Measurements from ENCODE around the gene USH1C. TPM values are rescaled to one million over a fixed set of nuclear protein-coding genes. Genes with fewer than 3 reads are reported as not detected.

Gene USH1C
- total RNA-seq, 1 experiment from 2014 or later: not detected

GRCh38 chr11:17572791-17573460 lies 28.7 kb upstream of the USH1C start:
- in situ Hi-C loops (cut with HindIII; ENCODE audit: low pct_unique_long_range_greater_than_20kb, low sequenced_read_pairs): no loop called here
- DNase-seq (ENCODE audit: low read depth, low spot score): no peak

- no peak for DNase-seq (ENCODE audit: low read depth, low spot score)
- in situ Hi-C loops (cut with HindIII; ENCODE audit: low pct_unique_long_range_greater_than_20kb, low sequenced_read_pairs): no loop called here
Measured at GRCh38 chr11:17572359-17572690, 28.1 kb upstream of the USH1C start.

DNA sequence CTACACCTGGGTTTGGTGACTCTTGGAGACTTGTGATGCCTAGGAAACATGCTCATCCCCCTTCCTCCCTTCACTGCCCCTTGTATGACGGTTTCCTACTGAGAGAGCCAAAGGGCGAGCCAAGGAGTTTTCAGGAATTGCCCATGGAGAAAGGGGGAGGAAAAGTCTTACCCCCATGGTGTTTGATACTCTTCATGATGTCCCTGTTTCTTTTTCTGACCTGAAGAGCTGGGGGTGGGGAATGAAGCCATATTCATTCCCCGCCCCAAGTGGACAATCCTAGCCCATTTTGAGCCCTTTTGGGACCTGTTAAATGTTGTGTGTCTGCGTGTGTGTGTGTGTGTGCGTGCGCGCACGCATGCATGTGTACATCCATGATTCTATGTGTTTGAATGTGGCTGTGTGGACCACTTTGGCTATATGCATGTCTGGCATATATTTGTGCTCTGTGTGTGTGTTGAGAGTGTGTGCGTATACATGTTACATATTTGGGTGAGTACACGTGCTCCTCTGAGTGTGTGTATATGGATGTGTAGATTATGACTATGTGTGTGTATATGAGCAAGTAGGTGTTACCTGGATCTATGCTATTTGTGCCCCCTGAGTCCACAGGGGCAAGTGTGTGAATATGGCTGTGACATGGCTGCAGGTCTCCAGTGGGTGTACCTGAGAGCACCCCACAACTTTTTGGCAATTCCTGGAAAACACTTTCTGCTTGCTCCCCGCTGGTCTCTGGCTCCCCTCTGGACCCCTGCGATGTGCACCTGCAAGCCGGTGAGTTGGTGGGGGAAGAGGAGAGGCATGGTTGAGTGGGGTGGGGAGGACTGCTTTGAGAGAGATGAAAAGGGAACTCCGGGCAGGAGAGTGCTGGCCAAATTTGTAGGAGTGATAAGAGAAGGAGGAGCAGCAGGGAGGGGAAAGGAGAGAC lies 27.5 kb upstream of the USH1C start:
- in situ Hi-C loops (cut with HindIII; ENCODE audit: low pct_unique_long_range_greater_than_20kb, low sequenced_read_pairs): no loop called here
- DNase-seq (ENCODE audit: low read depth, low spot score): no peak

DNA sequence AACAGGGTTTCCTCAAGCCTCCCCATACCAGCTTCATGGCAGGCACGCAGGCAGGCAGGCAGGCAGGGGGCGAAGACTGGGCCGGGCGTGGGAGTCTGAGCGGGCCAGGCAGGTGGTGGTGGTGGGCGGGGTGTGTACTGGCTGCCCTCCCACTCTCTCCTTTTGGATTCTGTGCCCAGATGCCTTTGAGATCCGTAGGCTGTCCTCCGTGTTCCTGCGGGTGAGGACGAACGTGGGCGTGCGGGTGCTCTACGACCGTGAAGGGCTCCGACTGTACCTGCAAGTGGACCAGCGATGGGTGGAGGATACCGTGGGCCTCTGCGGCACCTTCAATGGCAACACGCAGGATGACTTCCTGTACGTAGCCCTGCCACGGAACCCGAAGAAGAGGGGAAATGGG lies 25.8 kb upstream of the USH1C start:
- in situ Hi-C loops (cut with HindIII; ENCODE audit: low pct_unique_long_range_greater_than_20kb, low sequenced_read_pairs): no loop called here
- no peak for DNase-seq (ENCODE audit: low read depth, low spot score)

GRCh38 chr11:17568944-17569343 lies 24.7 kb upstream of the USH1C start:
- in situ Hi-C loops (cut with HindIII; ENCODE audit: low pct_unique_long_range_greater_than_20kb, low sequenced_read_pairs): no loop called here
- DNase-seq (ENCODE audit: low read depth, low spot score): no peak

GRCh38 chr11:17564687-17565042 lies 20.4 kb upstream of the USH1C start:
- DNase-seq (ENCODE audit: low read depth, low spot score): peak; percentile 55
- in situ Hi-C loops (cut with HindIII; ENCODE audit: low pct_unique_long_range_greater_than_20kb, low sequenced_read_pairs): no loop called here

- in situ Hi-C loops (cut with HindIII; ENCODE audit: low pct_unique_long_range_greater_than_20kb, low sequenced_read_pairs): no loop called here
- DNase-seq (ENCODE audit: low read depth, low spot score): no peak
Measured at GRCh38 chr11:17563961-17564686, 19.9 kb upstream of the USH1C start.

- in situ Hi-C loops (cut with HindIII; ENCODE audit: low pct_unique_long_range_greater_than_20kb, low sequenced_read_pairs): no loop called here
- peak; percentile 43 for DNase-seq (ENCODE audit: low read depth, low spot score)
Measured at GRCh38 chr11:17563231-17563646, 19.0 kb upstream of the USH1C start.

DNA sequence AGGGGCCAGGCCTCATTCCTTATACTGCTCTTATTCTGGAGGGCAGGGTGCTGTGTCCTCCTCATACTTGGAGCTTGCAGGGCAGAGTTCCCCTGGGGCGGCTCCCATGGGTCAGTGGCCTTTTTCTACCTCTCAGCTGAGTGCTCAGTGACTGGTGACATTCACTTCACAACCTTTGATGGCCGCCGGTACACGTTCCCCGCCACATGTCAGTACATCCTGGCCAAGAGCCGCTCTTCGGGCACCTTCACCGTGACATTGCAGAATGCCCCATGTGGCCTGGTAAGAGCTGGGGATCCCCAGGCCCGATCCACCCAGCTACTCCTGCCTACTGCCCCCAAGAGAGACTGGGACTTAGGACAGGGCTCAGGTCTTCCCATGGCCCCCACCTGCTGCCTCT lies 17.3 kb upstream of the USH1C start:
- no peak for DNase-seq (ENCODE audit: low read depth, low spot score)
- in situ Hi-C loops (cut with HindIII; ENCODE audit: low pct_unique_long_range_greater_than_20kb, low sequenced_read_pairs): no loop called here

- no peak for DNase-seq (ENCODE audit: low read depth, low spot score)
- in situ Hi-C loops (cut with HindIII; ENCODE audit: low pct_unique_long_range_greater_than_20kb, low sequenced_read_pairs): no loop called here
Measured at GRCh38 chr11:17561111-17561415, 16.8 kb upstream of the USH1C start.

DNA sequence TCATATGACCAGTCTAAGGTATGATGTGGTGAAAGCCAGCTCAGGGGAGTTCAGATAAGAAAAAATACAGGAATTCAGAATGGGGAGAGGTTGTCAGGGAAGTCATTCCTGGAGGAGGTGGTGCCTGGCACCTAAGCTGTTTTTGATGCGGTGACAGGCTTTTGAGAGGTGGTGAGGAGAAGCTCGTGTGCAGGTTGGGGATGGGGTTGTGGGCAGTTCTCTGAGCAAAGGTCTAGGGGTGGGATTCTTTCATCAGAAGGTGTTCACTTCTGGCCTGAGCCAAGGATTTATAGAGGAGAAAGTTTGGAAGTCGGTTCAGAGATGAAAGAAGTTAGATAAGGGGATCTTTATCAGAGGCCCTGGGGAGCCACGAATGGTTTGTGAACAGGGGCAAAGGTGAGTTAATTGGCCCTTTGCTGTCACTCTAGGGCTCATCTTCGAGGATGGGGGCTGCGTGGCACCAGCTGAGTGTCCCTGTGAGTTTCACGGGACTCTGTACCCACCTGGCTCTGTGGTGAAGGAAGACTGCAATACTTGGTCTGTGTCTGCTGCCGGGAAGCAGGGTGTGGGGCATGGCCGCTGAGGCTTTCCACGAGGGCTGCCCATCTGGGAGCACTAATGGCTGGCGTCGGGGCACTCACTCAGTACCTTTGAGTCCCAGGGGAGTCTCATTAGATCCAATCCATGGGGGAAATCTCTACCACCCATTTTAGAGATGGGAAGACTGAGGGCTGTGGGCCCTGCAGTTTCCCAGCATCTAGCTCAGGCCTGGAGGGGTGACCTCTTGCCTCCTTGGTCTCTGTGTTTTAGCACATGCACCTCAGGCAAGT lies 16.3 kb upstream of the USH1C start:
- in situ Hi-C loops (cut with HindIII; ENCODE audit: low pct_unique_long_range_greater_than_20kb, low sequenced_read_pairs): no loop called here
- no peak for DNase-seq (ENCODE audit: low read depth, low spot score)

- no peak for DNase-seq (ENCODE audit: low read depth, low spot score)
- in situ Hi-C loops (cut with HindIII; ENCODE audit: low pct_unique_long_range_greater_than_20kb, low sequenced_read_pairs): no loop called here
Measured at GRCh38 chr11:17559341-17560087, 15.3 kb upstream of the USH1C start.

DNA sequence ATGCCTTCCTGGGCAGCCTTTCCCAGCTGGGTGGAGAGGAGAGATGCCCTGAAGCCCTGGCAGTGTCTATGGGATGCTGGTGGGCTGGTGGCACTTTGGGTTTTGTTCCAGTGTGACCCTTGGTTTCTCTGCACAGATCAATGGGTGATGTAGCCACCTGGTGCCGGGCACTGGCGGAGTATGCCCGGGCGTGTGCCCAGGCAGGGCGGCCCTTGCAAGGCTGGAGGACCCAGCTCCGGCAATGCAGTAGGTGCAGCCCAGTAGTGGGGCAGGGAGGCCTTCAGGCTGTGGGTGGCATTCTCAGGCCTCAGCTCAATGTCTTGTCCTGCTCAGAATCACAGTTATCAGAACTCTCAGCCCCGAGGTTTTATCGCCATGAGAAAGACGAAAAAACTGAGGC lies 14.7 kb upstream of the USH1C start:
- DNase-seq (ENCODE audit: low read depth, low spot score): no peak
- in situ Hi-C loops (cut with HindIII; ENCODE audit: low pct_unique_long_range_greater_than_20kb, low sequenced_read_pairs): no loop called here

- DNase-seq (ENCODE audit: low read depth, low spot score): no peak
- in situ Hi-C loops (cut with HindIII; ENCODE audit: low pct_unique_long_range_greater_than_20kb, low sequenced_read_pairs): no loop called here
Measured at GRCh38 chr11:17558025-17558780, 14.0 kb upstream of the USH1C start.

GRCh38 chr11:17556999-17557398 lies 12.8 kb upstream of the USH1C start:
- in situ Hi-C loops (cut with HindIII; ENCODE audit: low pct_unique_long_range_greater_than_20kb, low sequenced_read_pairs): no loop called here
- DNase-seq (ENCODE audit: low read depth, low spot score): no peak

GRCh38 chr11:17554487-17554886 lies 10.3 kb upstream of the USH1C start:
- in situ Hi-C loops (cut with HindIII; ENCODE audit: low pct_unique_long_range_greater_than_20kb, low sequenced_read_pairs): no loop called here

GRCh38 chr11:17553249-17553546 lies 9.0 kb upstream of the USH1C start:
- in situ Hi-C loops (cut with HindIII; ENCODE audit: low pct_unique_long_range_greater_than_20kb, low sequenced_read_pairs): no loop called here
- no peak for DNase-seq (ENCODE audit: low read depth, low spot score)

More at GRCh38 chr11:17554487-17554886, 10.3 kb upstream of the USH1C start:
- DNase-seq (ENCODE audit: low read depth, low spot score): no peak
